WTC11 (cell line): ENCODE data around the gene MED12L. TPM values are rescaled to one million over a fixed set of nuclear protein-coding genes. Genes with fewer than 3 reads are reported as not detected.

ENCODE experiments used
- ATAC-seq: fragments of 200-7000 bp; cut with Tn5 transposase; 2 replicates; pipeline ENCODE4 v1.10.0; 2021; ENCODE audit warnings: mild to moderate bottlenecking, moderate library complexity
- CTCF ChIA-PET: fragments of 300-600 bp; sonication (Branson Sonifier 250); formaldehyde crosslinking; loops from one replicate; lab custom pipeline; 2021; ENCODE audit warnings: antibody characterized with exemption; lab: Charles Lee
- POLR2A ChIA-PET: fragments of 350-600 bp; sonication (Branson Sonifier 250); formaldehyde crosslinking; loops from one replicate; lab custom pipeline; 2021; ENCODE audit warnings: antibody characterized with exemption; lab: Charles Lee
- DNase-seq: peaks from one replicate; pipeline ENCODE4 v3.0.0; 2021; ENCODE audit warnings: low spot score
- H3K27ac Mint-ChIP-seq: 2 replicates; pipeline ENCODE4 v1.8.0; 2021; ENCODE audit warnings: mixed read lengths
- H3K27me3 Mint-ChIP-seq: 2 replicates; pipeline ENCODE4 v1.8.0; 2021; ENCODE audit warnings: low read depth, mild to moderate bottlenecking, moderate library complexity, mixed read lengths
- H3K36me3 Mint-ChIP-seq: 2 replicates; pipeline ENCODE4 v1.8.0; 2021; ENCODE audit warnings: mixed read lengths
- H3K4me1 Mint-ChIP-seq: 2 replicates; pipeline ENCODE4 v1.8.0; 2022; ENCODE audit warnings: mixed read lengths
- H3K4me3 Mint-ChIP-seq: 2 replicates; pipeline ENCODE4 v1.8.0; 2021; ENCODE audit warnings: mild to moderate bottlenecking, moderate library complexity, mixed read lengths
- H3K9me3 Mint-ChIP-seq: 2 replicates; pipeline ENCODE4 v1.8.0; 2021; ENCODE audit warnings: mixed read lengths
- CDX4 ChIP-seq: fragments of 250-450 bp; sonication (Bioruptor Pico); IDR thresholded peaks from 2 replicates; pipeline ENCODE4 v1.9.0; 2021; ENCODE audit warnings: moderate library complexity, mild to moderate bottlenecking, inconsistent platforms, borderline replicate concordance
- CREB1 ChIP-seq: sonication (generic); formaldehyde crosslinking; IDR thresholded peaks from 2 replicates; pipeline ENCODE4 v1.8.0; 2023; ENCODE audit warnings: mild to moderate bottlenecking, missing genetic modification reagents
- E2F4 ChIP-seq: sonication (generic); formaldehyde crosslinking; IDR thresholded peaks from 2 replicates; pipeline ENCODE4 v1.8.1; 2022; ENCODE audit warnings: low read depth, mild to moderate bottlenecking, moderate library complexity, missing genetic modification reagents, borderline replicate concordance
- ELF4 ChIP-seq: sonication (generic); formaldehyde crosslinking; IDR thresholded peaks from 2 replicates; pipeline ENCODE4 v1.8.1; 2022; ENCODE audit warnings: low read depth, mild to moderate bottlenecking, moderate library complexity, missing genetic modification reagents
- EMX1 ChIP-seq: fragments of 250-450 bp; sonication (Bioruptor Pico); IDR thresholded peaks from 2 replicates; pipeline ENCODE4 v1.8.0; 2021; ENCODE audit warnings: mild to moderate bottlenecking
- FOXP1 ChIP-seq: sonication (generic); formaldehyde crosslinking; IDR thresholded peaks from 2 replicates; pipeline ENCODE4 v1.8.0; 2022; ENCODE audit warnings: missing genetic modification reagents, mild to moderate bottlenecking, moderate library complexity, borderline replicate concordance
- GTF2I ChIP-seq: fragments of 250-450 bp; sonication (Bioruptor Pico); conservative IDR thresholded peaks from 2 replicates; pipeline ENCODE4 v1.4.0; 2021; ENCODE audit warnings: mild to moderate bottlenecking
- HMGA2 ChIP-seq: fragments of 250-450 bp; sonication (Bioruptor Pico); IDR thresholded peaks from 2 replicates; pipeline ENCODE4 v1.4.0; 2021; ENCODE audit warnings: mild to moderate bottlenecking, moderate library complexity
- IRF2 ChIP-seq: sonication (generic); formaldehyde crosslinking; IDR thresholded peaks from 2 replicates; pipeline ENCODE4 v1.8.0; 2022; ENCODE audit warnings: low read depth, missing genetic modification reagents, borderline replicate concordance
- JAZF1 ChIP-seq: fragments of 250-450 bp; sonication (Bioruptor Pico); IDR thresholded peaks from 2 replicates; pipeline ENCODE4 v1.9.0; 2021; ENCODE audit warnings: moderate library complexity, mild to moderate bottlenecking, inconsistent platforms
- JUN ChIP-seq: sonication (generic); formaldehyde crosslinking; IDR thresholded peaks from 2 replicates; pipeline ENCODE4 v1.8.0; 2023; ENCODE audit warnings: mild to moderate bottlenecking, missing genetic modification reagents
- NR2C2 ChIP-seq: sonication (generic); formaldehyde crosslinking; IDR thresholded peaks from 2 replicates; pipeline ENCODE4 v1.8.0; 2022; ENCODE audit warnings: mild to moderate bottlenecking, missing genetic modification reagents
- SMAD4 ChIP-seq: sonication (generic); formaldehyde crosslinking; IDR thresholded peaks from 2 replicates; pipeline ENCODE4 v1.8.0; 2022; ENCODE audit warnings: mild to moderate bottlenecking, missing genetic modification reagents
- TEAD1 ChIP-seq: sonication (generic); formaldehyde crosslinking; IDR thresholded peaks from 2 replicates; pipeline ENCODE4 v1.8.0; 2022; ENCODE audit warnings: mild to moderate bottlenecking, missing genetic modification reagents
- USF2 ChIP-seq: sonication (generic); formaldehyde crosslinking; IDR thresholded peaks from 2 replicates; pipeline ENCODE4 v1.8.1; 2023; ENCODE audit warnings: mild to moderate bottlenecking, missing genetic modification reagents, moderate library complexity
- ZBTB21 ChIP-seq: sonication (generic); formaldehyde crosslinking; IDR thresholded peaks from 2 replicates; pipeline ENCODE4 v1.8.1; 2023; ENCODE audit warnings: mild to moderate bottlenecking, missing genetic modification reagents, borderline replicate concordance
- ZNF396 ChIP-seq: fragments of 250-450 bp; sonication (Bioruptor Pico); IDR thresholded peaks from 2 replicates; pipeline ENCODE4 v1.8.0; 2021; ENCODE audit warnings: mild to moderate bottlenecking, moderate library complexity, borderline replicate concordance
- ZNF423 ChIP-seq: fragments of 250-450 bp; sonication (Bioruptor Pico); IDR thresholded peaks from 2 replicates; pipeline ENCODE4 v2.1.2; 2022; ENCODE audit warnings: mild to moderate bottlenecking, moderate library complexity
- total RNA-seq: library from RNA; stranded (reverse); gene quantifications from 3 replicates; pipeline ENCODE4 v1.2.3, GENCODE V29; 2021
- TF ChIP-seq, protein P1 (sequence below): sonication (generic); formaldehyde crosslinking; IDR thresholded peaks from 2 replicates; pipeline ENCODE4 v1.8.1; 2022; ENCODE audit warnings: missing genetic modification reagents, borderline replicate concordance
- TF ChIP-seq, protein P2 (sequence below): sonication (generic); formaldehyde crosslinking; IDR thresholded peaks from 2 replicates; pipeline ENCODE4 v1.8.0; 2023; ENCODE audit warnings: missing genetic modification reagents
- TF ChIP-seq, protein P3 (sequence below): sonication (generic); formaldehyde crosslinking; IDR thresholded peaks from 2 replicates; pipeline ENCODE4 v1.8.1; 2022; ENCODE audit warnings: mild to moderate bottlenecking, missing genetic modification reagents, moderate library complexity, borderline replicate concordance
- TF ChIP-seq, protein P4 (sequence below): sonication (generic); formaldehyde crosslinking; IDR thresholded peaks from 2 replicates; pipeline ENCODE4 v1.8.0; 2022; ENCODE audit warnings: missing genetic modification reagents
- TF ChIP-seq, protein P5 (sequence below): sonication (generic); formaldehyde crosslinking; IDR thresholded peaks from 2 replicates; pipeline ENCODE4 v1.8.1; 2022; ENCODE audit warnings: mild to moderate bottlenecking, moderate library complexity, missing genetic modification reagents
- TF ChIP-seq, protein P6 (sequence below): sonication (generic); formaldehyde crosslinking; IDR thresholded peaks from 2 replicates; pipeline ENCODE4 v1.8.1; 2022; ENCODE audit warnings: low read depth, missing genetic modification reagents, borderline replicate concordance

Gene MED12L
- total RNA-seq, 1 experiment from 2014 or later, result 27.4 TPM

DNA sequence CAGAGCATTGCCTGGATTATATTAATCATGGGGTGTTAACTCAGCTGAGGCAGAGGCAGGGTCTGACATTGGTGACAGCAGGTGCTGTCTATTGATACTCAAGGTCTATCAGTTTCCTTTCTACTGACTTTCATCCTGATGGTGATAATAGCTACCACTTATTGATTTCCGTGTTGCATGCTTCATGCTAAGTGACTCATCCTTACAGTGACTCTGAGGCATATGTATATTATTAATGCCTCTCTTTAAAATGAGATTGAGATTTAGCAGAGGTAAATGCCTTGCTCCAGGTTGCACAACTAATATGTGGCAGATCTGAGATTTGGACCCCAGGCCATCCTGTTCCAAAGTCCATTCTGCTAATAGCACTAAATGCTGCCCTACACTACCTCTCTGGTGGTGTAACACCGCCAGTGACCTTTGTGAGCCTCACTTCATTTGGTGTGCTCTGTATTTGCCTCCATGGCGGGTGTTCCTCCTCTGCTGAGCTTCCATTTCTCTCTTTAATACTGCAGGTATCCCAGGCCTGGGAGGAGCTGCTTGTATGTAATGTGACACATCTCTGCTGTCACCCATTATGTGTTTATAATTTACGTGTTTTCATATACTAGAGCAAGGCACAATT, 67.1 kb downstream of the MED12L start:
- no peaks in the 10 kb centered on the region for H3K27me3 Mint-ChIP-seq
- H3K9me3 Mint-ChIP-seq, result no peaks in the 10 kb centered on the region
- H3K27ac Mint-ChIP-seq, result no peak overlapping the region
- peaks cover 15% of the 10 kb centered on the region for H3K4me1 Mint-ChIP-seq
- TF ChIP-seq, protein P1, sequence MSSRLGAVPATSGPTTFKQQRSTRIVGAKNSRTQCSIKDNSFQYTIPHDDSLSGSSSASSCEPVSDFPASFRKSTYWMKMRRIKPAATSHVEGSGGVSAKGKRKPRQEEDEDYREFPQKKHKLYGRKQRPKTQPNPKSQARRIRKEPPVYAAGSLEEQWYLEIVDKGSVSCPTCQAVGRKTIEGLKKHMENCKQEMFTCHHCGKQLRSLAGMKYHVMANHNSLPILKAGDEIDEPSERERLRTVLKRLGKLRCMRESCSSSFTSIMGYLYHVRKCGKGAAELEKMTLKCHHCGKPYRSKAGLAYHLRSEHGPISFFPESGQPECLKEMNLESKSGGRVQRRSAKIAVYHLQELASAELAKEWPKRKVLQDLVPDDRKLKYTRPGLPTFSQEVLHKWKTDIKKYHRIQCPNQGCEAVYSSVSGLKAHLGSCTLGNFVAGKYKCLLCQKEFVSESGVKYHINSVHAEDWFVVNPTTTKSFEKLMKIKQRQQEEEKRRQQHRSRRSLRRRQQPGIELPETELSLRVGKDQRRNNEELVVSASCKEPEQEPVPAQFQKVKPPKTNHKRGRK, result no peak
- TF ChIP-seq NR2C2 (CRISPR knock-in tag) (no peak), CREB1 (CRISPR knock-in tag) (no peak), ZNF396 (CRISPR knock-in tag) (no peak), HMGA2 (CRISPR knock-in tag) (no peak), USF2 (CRISPR knock-in tag) (no peak), CDX4 (no peak), E2F4 (CRISPR knock-in tag) (no peak), ZBTB21 (no peak), JUN (no peak), ELF4 (CRISPR knock-in tag) (no peak), TEAD1 (CRISPR knock-in tag) (no peak), SMAD4 (CRISPR knock-in tag) (no peak)
- TF ChIP-seq, protein P2, sequence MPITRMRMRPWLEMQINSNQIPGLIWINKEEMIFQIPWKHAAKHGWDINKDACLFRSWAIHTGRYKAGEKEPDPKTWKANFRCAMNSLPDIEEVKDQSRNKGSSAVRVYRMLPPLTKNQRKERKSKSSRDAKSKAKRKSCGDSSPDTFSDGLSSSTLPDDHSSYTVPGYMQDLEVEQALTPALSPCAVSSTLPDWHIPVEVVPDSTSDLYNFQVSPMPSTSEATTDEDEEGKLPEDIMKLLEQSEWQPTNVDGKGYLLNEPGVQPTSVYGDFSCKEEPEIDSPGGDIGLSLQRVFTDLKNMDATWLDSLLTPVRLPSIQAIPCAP (CRISPR knock-in tag), result no peak
- TF ChIP-seq, protein P3, sequence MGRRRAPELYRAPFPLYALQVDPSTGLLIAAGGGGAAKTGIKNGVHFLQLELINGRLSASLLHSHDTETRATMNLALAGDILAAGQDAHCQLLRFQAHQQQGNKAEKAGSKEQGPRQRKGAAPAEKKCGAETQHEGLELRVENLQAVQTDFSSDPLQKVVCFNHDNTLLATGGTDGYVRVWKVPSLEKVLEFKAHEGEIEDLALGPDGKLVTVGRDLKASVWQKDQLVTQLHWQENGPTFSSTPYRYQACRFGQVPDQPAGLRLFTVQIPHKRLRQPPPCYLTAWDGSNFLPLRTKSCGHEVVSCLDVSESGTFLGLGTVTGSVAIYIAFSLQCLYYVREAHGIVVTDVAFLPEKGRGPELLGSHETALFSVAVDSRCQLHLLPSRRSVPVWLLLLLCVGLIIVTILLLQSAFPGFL (CRISPR knock-in tag), result no peak
- H3K36me3 Mint-ChIP-seq, result peaks cover 2% of the 10 kb centered on the region; the same call in 1 of the 2 replicates
- POLR2A ChIA-PET, result interaction anchor here (0.6 to 1.0 kb wide), 2 partner anchors 152 to 241 kb away, joined by 3 to 4 read pairs; no protein-coding TSS in a partner anchor
- no peak for ATAC-seq
- no peak for DNase-seq
- CTCF ChIA-PET, result interaction anchor here (1.1 to 1.5 kb wide), 3 partner anchors 67 to 144 kb away, joined by 3 to 5 read pairs (median 3); partner anchors contain the start of gene MED12L
- H3K4me3 Mint-ChIP-seq, result no peak overlapping the region

DNA sequence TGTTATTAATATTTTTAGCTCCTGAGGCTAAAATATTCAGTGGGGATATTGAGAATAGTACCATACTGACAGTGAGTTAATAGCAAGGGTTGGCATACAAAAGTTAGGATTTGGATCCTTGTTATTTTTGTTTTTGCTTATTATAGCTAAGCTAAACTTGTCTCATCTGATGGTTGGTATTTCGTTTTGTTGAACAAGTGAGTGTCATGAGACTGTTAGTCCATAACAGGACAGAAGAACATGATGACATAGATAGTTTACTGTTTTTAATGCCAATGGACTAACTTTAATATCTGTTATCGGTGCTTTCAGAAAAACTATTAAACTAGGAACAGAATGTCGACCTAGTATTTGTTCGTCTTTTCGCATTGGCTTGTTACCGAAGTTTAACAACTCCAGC, 69.1 kb downstream of the MED12L start:
- ChIA-PET CTCF (no interaction called here), POLR2A (no interaction called here)
- Mint-ChIP-seq H3K36me3 (peaks cover 9% of the 10 kb centered on the region), H3K9me3 (no peaks in the 10 kb centered on the region), H3K27ac (no peak overlapping the region), H3K4me3 (no peak overlapping the region), H3K4me1 (peaks cover 15% of the 10 kb centered on the region), H3K27me3 (no peaks in the 10 kb centered on the region)
- no peak for DNase-seq
- no peak for ATAC-seq
- TF ChIP-seq JAZF1 (no peak), EMX1 (CRISPR knock-in tag) (no peak), GTF2I (CRISPR knock-in tag) (no peak), IRF2 (CRISPR knock-in tag) (no peak), FOXP1 (CRISPR knock-in tag) (no peak), ZNF423 (CRISPR knock-in tag) (no peak)
- TF ChIP-seq, protein P4, sequence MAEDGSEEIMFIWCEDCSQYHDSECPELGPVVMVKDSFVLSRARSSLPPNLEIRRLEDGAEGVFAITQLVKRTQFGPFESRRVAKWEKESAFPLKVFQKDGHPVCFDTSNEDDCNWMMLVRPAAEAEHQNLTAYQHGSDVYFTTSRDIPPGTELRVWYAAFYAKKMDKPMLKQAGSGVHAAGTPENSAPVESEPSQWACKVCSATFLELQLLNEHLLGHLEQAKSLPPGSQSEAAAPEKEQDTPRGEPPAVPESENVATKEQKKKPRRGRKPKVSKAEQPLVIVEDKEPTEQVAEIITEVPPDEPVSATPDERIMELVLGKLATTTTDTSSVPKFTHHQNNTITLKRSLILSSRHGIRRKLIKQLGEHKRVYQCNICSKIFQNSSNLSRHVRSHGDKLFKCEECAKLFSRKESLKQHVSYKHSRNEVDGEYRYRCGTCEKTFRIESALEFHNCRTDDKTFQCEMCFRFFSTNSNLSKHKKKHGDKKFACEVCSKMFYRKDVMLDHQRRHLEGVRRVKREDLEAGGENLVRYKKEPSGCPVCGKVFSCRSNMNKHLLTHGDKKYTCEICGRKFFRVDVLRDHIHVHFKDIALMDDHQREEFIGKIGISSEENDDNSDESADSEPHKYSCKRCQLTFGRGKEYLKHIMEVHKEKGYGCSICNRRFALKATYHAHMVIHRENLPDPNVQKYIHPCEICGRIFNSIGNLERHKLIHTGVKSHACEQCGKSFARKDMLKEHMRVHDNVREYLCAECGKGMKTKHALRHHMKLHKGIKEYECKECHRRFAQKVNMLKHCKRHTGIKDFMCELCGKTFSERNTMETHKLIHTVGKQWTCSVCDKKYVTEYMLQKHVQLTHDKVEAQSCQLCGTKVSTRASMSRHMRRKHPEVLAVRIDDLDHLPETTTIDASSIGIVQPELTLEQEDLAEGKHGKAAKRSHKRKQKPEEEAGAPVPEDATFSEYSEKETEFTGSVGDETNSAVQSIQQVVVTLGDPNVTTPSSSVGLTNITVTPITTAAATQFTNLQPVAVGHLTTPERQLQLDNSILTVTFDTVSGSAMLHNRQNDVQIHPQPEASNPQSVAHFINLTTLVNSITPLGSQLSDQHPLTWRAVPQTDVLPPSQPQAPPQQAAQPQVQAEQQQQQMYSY (CRISPR knock-in tag), result no peak
- TF ChIP-seq, protein P5, sequence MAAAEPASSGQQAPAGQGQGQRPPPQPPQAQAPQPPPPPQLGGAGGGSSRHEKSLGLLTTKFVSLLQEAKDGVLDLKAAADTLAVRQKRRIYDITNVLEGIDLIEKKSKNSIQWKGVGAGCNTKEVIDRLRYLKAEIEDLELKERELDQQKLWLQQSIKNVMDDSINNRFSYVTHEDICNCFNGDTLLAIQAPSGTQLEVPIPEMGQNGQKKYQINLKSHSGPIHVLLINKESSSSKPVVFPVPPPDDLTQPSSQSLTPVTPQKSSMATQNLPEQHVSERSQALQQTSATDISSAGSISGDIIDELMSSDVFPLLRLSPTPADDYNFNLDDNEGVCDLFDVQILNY (CRISPR knock-in tag), result no peak
- TF ChIP-seq, protein P6, sequence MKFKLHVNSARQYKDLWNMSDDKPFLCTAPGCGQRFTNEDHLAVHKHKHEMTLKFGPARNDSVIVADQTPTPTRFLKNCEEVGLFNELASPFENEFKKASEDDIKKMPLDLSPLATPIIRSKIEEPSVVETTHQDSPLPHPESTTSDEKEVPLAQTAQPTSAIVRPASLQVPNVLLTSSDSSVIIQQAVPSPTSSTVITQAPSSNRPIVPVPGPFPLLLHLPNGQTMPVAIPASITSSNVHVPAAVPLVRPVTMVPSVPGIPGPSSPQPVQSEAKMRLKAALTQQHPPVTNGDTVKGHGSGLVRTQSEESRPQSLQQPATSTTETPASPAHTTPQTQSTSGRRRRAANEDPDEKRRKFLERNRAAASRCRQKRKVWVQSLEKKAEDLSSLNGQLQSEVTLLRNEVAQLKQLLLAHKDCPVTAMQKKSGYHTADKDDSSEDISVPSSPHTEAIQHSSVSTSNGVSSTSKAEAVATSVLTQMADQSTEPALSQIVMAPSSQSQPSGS, result no peak
